GM04503 (cell line): ENCODE measurements around the gene DDN.

Experiments
- DNase-seq: peaks from one replicate; pipeline ENCODE4 v3.0.0-alpha.2; 2012; ENCODE audit warnings: low read depth

The DDN gene

GRCh38 chr12:49013428-49013827 is 14.3 kb upstream of the DDN start:
- no peak for DNase-seq

GRCh38 chr12:49012739-49013138 is 13.6 kb upstream of the DDN start:
- DNase-seq: no peak

GRCh38 chr12:49010092-49010668 is 11.0 kb upstream of the DDN start:
- DNase-seq: no peak

GRCh38 chr12:49008943-49009342 is 9.8 kb upstream of the DDN start:
- no peak for DNase-seq

- DNase-seq: no peak
Measured at GRCh38 chr12:49000346-49000745, 1.2 kb upstream of the DDN start.

- DNase-seq: no peak
Measured at GRCh38 chr12:48998497-48999353, 450 bp downstream of the DDN start.

GRCh38 chr12:48997719-48998496 is 1.3 kb downstream of the DDN start:
- no peak for DNase-seq

- no peak for DNase-seq
Measured at GRCh38 chr12:48996794-48997718, 2.1 kb downstream of the DDN start.

GRCh38 chr12:48995086-48995879 is 3.9 kb downstream of the DDN start:
- no peak for DNase-seq

GRCh38 chr12:48994224-48995085 is 4.7 kb downstream of the DDN start:
- DNase-seq: no peak

- DNase-seq: no peak
Measured at GRCh38 chr12:48993787-48994186, 5.4 kb downstream of the DDN start.

GRCh38 chr12:48991247-48992050 is 7.7 kb downstream of the DDN start:
- DNase-seq: no peak

- DNase-seq: no peak
Measured at GRCh38 chr12:48990552-48990951, 8.6 kb downstream of the DDN start.

- no peak for DNase-seq
Measured at GRCh38 chr12:48988030-48988649, 11.0 kb downstream of the DDN start.

GRCh38 chr12:48986720-48987291 is 12.4 kb downstream of the DDN start:
- DNase-seq: no peak

GRCh38 chr12:48985901-48986300 is 13.3 kb downstream of the DDN start:
- no peak for DNase-seq

GRCh38 chr12:48985475-48985897 is 13.7 kb downstream of the DDN start:
- DNase-seq: no peak

GRCh38 chr12:48982397-48983080 is 16.6 kb downstream of the DDN start:
- no peak for DNase-seq
